Measurements from ENCODE around the gene CHCHD3.

CHCHD3 gene

DNA sequence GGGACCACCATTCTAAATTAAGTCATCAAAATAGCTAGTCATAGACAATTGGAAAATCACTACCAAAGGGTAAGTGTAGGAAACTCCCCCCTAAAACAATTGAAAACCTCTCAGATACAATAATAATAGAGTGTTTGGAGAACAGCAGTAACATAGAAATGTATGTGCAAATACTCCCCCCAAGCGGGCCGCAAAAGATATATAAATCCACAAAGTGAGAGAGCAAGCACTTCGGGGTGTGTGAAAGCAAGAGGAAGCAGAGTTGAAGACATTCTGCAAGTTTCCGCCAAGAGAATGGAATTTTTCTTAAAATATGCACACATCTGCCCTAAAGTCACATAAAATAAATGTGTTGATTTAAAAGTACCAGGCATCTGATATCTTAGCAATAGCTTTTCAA, 33.3 kb downstream of the CHCHD3 start:
- Histone ChIP-seq H3K9me3 (ENCODE audit: insufficient read depth, low read depth, low read length) (no peaks in the 10 kb centered on the region), H3K27me3 (ENCODE audit: insufficient read depth, low read length, poor library complexity, severe bottlenecking) (no peaks in the 10 kb centered on the region), H3K9ac (ENCODE audit: low read depth, low read length, poor library complexity, severe bottlenecking) (no peak overlapping the region), H3K4me1 (ENCODE audit: insufficient read depth, low read length, poor library complexity, severe bottlenecking) (no peaks in the 10 kb centered on the region), H4K20me1 (ENCODE audit: insufficient read depth, low read length, poor library complexity, severe bottlenecking) (peaks cover 21% of the 10 kb centered on the region), H3K4me2 (ENCODE audit: low read depth, low read length, poor library complexity, severe bottlenecking) (no peak overlapping the region), H3K36me3 (ENCODE audit: insufficient read depth, low read length) (peaks cover 3% of the 10 kb centered on the region; the same call in 1 of the 2 replicates), H3K79me2 (ENCODE audit: insufficient read depth, low read length) (peaks cover 79% of the 10 kb centered on the region), H2AFZ (ENCODE audit: low read length) (no peak overlapping the region), H3F3A (ENCODE audit: low read depth) (no peaks in the 10 kb centered on the region), H3K9me2 (replicated peaks; ENCODE audit: low read depth, low read length) (no peaks in the 10 kb centered on the region), H3K4me3 (ENCODE audit: low read length, poor library complexity, severe bottlenecking) (no peak overlapping the region)
- TF ChIP-seq, protein P1, sequence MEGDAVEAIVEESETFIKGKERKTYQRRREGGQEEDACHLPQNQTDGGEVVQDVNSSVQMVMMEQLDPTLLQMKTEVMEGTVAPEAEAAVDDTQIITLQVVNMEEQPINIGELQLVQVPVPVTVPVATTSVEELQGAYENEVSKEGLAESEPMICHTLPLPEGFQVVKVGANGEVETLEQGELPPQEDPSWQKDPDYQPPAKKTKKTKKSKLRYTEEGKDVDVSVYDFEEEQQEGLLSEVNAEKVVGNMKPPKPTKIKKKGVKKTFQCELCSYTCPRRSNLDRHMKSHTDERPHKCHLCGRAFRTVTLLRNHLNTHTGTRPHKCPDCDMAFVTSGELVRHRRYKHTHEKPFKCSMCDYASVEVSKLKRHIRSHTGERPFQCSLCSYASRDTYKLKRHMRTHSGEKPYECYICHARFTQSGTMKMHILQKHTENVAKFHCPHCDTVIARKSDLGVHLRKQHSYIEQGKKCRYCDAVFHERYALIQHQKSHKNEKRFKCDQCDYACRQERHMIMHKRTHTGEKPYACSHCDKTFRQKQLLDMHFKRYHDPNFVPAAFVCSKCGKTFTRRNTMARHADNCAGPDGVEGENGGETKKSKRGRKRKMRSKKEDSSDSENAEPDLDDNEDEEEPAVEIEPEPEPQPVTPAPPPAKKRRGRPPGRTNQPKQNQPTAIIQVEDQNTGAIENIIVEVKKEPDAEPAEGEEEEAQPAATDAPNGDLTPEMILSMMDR (conservative IDR thresholded peaks at IDR 0.05; ENCODE audit: low read length), result no peak
- no peak for TF ChIP-seq EZH2phosphoT487 (IDR thresholded peaks at IDR 0.05; ENCODE audit: borderline replicate concordance)

DNA sequence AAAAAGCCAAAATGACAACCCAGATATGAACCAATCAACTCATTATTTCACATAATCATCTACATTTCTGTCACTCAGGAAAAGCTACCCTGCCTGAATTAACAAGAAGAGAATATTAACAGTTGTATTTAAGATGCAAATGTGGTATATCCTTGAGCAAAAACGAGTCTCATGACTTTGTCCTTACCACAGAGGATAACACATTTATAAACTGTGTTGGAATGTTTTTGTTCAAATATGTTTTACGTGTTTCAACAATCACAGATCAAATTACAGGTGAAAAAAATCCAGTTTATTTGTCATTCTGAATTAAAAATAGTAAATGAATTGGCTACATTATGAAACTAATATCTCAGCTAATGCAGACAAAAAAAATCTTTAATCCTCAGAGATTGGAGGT, 34.6 kb downstream of the CHCHD3 start:
- Histone ChIP-seq H3F3A (ENCODE audit: low read depth) (no peaks in the 10 kb centered on the region), H3K79me2 (ENCODE audit: insufficient read depth, low read length) (peaks cover 73% of the 10 kb centered on the region), H3K4me1 (ENCODE audit: insufficient read depth, low read length, poor library complexity, severe bottlenecking) (no peaks in the 10 kb centered on the region), H2AFZ (ENCODE audit: low read length) (no peak overlapping the region), H3K9me2 (replicated peaks; ENCODE audit: low read depth, low read length) (no peaks in the 10 kb centered on the region), H3K4me2 (ENCODE audit: low read depth, low read length, poor library complexity, severe bottlenecking) (no peak overlapping the region), H4K20me1 (ENCODE audit: insufficient read depth, low read length, poor library complexity, severe bottlenecking) (peaks cover 21% of the 10 kb centered on the region), H3K9me3 (ENCODE audit: insufficient read depth, low read depth, low read length) (no peaks in the 10 kb centered on the region), H3K4me3 (ENCODE audit: low read length, poor library complexity, severe bottlenecking) (no peak overlapping the region), H3K9ac (ENCODE audit: low read depth, low read length, poor library complexity, severe bottlenecking) (no peak overlapping the region), H3K36me3 (ENCODE audit: insufficient read depth, low read length) (peaks cover 3% of the 10 kb centered on the region; the same call in 1 of the 2 replicates), H3K27me3 (ENCODE audit: insufficient read depth, low read length, poor library complexity, severe bottlenecking) (no peaks in the 10 kb centered on the region)
- no peak for TF ChIP-seq EZH2phosphoT487 (IDR thresholded peaks at IDR 0.05; ENCODE audit: borderline replicate concordance)
- TF ChIP-seq, protein P1 (conservative IDR thresholded peaks at IDR 0.05; ENCODE audit: low read length), result no peak

DNA sequence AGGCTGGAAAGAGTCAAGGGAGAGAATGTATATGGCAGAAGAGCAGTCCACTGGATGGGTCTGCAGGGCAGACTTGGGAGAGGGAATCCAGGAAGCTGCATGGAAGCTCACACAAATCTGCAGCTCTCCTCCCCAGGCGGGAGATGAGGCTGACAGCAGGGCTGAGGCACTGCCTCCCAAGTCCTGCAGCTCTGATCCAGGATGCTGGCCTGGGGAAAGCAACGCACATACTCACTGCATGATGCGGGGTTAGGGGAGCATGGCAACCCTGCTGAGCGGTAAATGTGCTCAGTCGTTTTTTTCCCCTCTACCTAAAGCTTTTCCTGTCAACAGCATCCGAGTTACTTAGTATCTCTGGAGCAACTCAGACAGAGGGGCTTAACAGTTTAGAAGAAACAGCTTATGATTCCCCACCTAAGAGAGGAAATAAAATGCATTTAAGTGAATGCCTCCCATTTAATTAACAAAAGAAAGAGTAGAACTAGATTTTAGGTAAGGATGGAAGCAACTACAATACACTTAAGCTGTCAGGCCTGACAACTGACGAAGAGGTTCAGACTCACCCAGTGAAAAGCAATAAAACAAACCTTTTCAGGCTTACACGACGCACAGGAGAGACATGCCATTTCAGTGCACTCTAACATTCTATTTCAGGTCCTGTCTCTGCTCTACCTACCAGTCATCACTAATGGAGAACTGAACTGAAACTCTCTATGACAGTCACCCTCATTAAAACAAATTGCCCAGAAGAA, 37.0 kb downstream of the CHCHD3 start:
- Histone ChIP-seq H3K9ac (ENCODE audit: low read depth, low read length, poor library complexity, severe bottlenecking) (no peak overlapping the region), H3K4me3 (ENCODE audit: low read length, poor library complexity, severe bottlenecking) (no peak overlapping the region), H4K20me1 (ENCODE audit: insufficient read depth, low read length, poor library complexity, severe bottlenecking) (peaks cover 13% of the 10 kb centered on the region), H3K4me2 (ENCODE audit: low read depth, low read length, poor library complexity, severe bottlenecking) (no peak overlapping the region), H2AFZ (ENCODE audit: low read length) (no peak overlapping the region), H3K9me2 (replicated peaks; ENCODE audit: low read depth, low read length) (no peaks in the 10 kb centered on the region), H3K27me3 (ENCODE audit: insufficient read depth, low read length, poor library complexity, severe bottlenecking) (no peaks in the 10 kb centered on the region), H3K9me3 (ENCODE audit: insufficient read depth, low read depth, low read length) (no peaks in the 10 kb centered on the region), H3K4me1 (ENCODE audit: insufficient read depth, low read length, poor library complexity, severe bottlenecking) (no peaks in the 10 kb centered on the region), H3K36me3 (ENCODE audit: insufficient read depth, low read length) (peaks cover 3% of the 10 kb centered on the region; the same call in 1 of the 2 replicates), H3F3A (ENCODE audit: low read depth) (no peaks in the 10 kb centered on the region), H3K79me2 (ENCODE audit: insufficient read depth, low read length) (peaks cover 79% of the 10 kb centered on the region)
- TF ChIP-seq, protein P1 (conservative IDR thresholded peaks at IDR 0.05; ENCODE audit: low read length), result no peak
- TF ChIP-seq EZH2phosphoT487 (IDR thresholded peaks at IDR 0.05; ENCODE audit: borderline replicate concordance), result no peak
